Measurements from ENCODE around the gene EIF2B2. TPM values are rescaled to one million over a fixed set of nuclear protein-coding genes. Genes with fewer than 3 reads are reported as not detected.

Gene EIF2B2
- total and polyA plus RNA-seq, 2 of the 13 experiments (the other 11 are each of a cell fraction or from before 2014, with no cell fraction given), result 54.4 to 78.6 TPM

DNA sequence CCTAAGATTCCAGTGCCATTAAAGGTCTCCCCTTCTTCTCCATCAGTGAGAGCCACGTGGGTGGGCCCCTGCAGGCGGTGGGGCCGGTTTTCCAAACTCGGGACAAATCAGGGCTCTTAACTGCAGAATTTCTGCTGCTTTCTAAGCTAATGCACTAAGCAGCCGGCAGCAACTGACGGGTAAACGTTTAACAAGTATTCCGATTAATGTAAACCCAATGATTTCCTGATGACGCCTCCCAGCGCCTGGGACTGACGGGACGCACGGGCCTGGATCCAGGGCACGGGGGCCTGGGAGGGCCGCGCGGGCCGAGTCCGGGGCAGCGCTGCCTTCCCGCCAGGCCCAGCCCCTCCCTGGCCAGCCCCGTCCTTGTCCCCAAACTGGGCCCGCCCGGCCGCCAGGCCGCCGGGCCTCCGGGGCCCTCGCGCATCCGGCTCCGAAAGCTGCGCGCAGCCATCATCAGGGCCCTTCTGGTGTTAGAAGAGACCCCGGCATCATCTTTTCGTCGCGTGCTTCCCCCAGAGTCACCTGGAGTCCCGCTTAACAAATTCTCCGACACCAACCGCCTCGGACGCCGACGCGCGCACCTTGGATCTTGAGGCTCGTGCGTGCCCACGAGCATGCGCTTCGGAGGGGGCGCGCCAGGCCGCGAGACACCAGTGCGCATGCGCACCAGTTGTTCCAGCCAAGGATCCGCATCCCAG lies 48.3 kb downstream of the EIF2B2 start, which contains the start of gene MLH3 (continued):
- TF ChIP-seq, protein P1, sequence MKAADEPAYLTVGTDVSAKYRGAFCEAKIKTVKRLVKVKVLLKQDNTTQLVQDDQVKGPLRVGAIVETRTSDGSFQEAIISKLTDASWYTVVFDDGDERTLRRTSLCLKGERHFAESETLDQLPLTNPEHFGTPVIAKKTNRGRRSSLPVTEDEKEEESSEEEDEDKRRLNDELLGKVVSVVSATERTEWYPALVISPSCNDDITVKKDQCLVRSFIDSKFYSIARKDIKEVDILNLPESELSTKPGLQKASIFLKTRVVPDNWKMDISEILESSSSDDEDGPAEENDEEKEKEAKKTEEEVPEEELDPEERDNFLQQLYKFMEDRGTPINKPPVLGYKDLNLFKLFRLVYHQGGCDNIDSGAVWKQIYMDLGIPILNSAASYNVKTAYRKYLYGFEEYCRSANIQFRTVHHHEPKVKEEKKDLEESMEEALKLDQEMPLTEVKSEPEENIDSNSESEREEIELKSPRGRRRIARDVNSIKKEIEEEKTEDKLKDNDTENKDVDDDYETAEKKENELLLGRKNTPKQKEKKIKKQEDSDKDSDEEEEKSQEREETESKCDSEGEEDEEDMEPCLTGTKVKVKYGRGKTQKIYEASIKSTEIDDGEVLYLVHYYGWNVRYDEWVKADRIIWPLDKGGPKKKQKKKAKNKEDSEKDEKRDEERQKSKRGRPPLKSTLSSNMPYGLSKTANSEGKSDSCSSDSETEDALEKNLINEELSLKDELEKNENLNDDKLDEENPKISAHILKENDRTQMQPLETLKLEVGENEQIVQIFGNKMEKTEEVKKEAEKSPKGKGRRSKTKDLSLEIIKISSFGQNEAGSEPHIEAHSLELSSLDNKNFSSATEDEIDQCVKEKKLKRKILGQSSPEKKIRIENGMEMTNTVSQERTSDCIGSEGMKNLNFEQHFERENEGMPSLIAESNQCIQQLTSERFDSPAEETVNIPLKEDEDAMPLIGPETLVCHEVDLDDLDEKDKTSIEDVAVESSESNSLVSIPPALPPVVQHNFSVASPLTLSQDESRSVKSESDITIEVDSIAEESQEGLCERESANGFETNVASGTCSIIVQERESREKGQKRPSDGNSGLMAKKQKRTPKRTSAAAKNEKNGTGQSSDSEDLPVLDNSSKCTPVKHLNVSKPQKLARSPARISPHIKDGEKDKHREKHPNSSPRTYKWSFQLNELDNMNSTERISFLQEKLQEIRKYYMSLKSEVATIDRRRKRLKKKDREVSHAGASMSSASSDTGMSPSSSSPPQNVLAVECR (CRISPR knock-in tag; IDR thresholded peaks at IDR 0.05; ENCODE audit: borderline replicate concordance), result peak; percentile 65; the same call in 1 of the 2 replicates
- TF ChIP-seq RFX5 (IDR thresholded peaks at IDR 0.05; ENCODE audit: low read depth, low read length), result no peak
- peak; percentile 82 for TF ChIP-seq MEIS2 (CRISPR knock-in tag; IDR thresholded peaks at IDR 0.05)
- TF ChIP-seq NFE2L2 (IDR thresholded peaks at IDR 0.05; ENCODE audit: low read length), result no peak
- TF ChIP-seq AKAP8 (CRISPR knock-in tag; IDR thresholded peaks at IDR 0.05), result no peak
- no peak for TF ChIP-seq ZNF333 (CRISPR knock-in tag; IDR thresholded peaks at IDR 0.05; ENCODE audit: borderline replicate concordance)
- TF ChIP-seq, protein P2, sequence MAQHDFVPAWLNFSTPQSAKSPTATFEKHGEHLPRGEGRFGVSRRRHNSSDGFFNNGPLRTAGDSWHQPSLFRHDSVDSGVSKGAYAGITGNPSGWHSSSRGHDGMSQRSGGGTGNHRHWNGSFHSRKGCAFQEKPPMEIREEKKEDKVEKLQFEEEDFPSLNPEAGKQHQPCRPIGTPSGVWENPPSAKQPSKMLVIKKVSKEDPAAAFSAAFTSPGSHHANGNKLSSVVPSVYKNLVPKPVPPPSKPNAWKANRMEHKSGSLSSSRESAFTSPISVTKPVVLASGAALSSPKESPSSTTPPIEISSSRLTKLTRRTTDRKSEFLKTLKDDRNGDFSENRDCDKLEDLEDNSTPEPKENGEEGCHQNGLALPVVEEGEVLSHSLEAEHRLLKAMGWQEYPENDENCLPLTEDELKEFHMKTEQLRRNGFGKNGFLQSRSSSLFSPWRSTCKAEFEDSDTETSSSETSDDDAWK (CRISPR knock-in tag; IDR thresholded peaks at IDR 0.05), result no peak
- no peak for TF ChIP-seq NR3C1 (CRISPR knock-in tag; IDR thresholded peaks at IDR 0.05)
- TF ChIP-seq, protein P3, sequence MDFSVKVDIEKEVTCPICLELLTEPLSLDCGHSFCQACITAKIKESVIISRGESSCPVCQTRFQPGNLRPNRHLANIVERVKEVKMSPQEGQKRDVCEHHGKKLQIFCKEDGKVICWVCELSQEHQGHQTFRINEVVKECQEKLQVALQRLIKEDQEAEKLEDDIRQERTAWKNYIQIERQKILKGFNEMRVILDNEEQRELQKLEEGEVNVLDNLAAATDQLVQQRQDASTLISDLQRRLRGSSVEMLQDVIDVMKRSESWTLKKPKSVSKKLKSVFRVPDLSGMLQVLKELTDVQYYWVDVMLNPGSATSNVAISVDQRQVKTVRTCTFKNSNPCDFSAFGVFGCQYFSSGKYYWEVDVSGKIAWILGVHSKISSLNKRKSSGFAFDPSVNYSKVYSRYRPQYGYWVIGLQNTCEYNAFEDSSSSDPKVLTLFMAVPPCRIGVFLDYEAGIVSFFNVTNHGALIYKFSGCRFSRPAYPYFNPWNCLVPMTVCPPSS (IDR thresholded peaks at IDR 0.05), result no peak
- no peak for TF ChIP-seq HMG20A (CRISPR knock-in tag; IDR thresholded peaks at IDR 0.05; ENCODE audit: borderline replicate concordance)
- TF ChIP-seq NCOA2 (CRISPR knock-in tag; IDR thresholded peaks at IDR 0.05), result no peak
- TF ChIP-seq, protein P4, sequence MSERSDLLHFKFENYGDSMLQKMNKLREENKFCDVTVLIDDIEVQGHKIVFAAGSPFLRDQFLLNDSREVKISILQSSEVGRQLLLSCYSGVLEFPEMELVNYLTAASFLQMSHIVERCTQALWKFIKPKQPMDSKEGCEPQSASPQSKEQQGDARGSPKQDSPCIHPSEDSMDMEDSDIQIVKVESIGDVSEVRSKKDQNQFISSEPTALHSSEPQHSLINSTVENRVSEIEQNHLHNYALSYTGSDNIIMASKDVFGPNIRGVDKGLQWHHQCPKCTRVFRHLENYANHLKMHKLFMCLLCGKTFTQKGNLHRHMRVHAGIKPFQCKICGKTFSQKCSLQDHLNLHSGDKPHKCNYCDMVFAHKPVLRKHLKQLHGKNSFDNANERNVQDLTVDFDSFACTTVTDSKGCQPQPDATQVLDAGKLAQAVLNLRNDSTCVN (CRISPR knock-in tag; IDR thresholded peaks at IDR 0.05; ENCODE audit: borderline replicate concordance), result 0 out of 2 replicates have a peak, but pooled peaks have one; percentile 49
- TF ChIP-seq PITX1 (CRISPR knock-in tag; IDR thresholded peaks at IDR 0.05), result peak; percentile 49; the same call in 1 of the 2 replicates
- TF ChIP-seq, protein P5, sequence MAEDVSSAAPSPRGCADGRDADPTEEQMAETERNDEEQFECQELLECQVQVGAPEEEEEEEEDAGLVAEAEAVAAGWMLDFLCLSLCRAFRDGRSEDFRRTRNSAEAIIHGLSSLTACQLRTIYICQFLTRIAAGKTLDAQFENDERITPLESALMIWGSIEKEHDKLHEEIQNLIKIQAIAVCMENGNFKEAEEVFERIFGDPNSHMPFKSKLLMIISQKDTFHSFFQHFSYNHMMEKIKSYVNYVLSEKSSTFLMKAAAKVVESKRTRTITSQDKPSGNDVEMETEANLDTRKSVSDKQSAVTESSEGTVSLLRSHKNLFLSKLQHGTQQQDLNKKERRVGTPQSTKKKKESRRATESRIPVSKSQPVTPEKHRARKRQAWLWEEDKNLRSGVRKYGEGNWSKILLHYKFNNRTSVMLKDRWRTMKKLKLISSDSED (CRISPR knock-in tag; IDR thresholded peaks at IDR 0.05), result no peak
- peak; percentile 66; the same call in 1 of the 2 replicates for TF ChIP-seq ZNF776 (CRISPR knock-in tag; IDR thresholded peaks at IDR 0.05)
- TF ChIP-seq, protein P6, sequence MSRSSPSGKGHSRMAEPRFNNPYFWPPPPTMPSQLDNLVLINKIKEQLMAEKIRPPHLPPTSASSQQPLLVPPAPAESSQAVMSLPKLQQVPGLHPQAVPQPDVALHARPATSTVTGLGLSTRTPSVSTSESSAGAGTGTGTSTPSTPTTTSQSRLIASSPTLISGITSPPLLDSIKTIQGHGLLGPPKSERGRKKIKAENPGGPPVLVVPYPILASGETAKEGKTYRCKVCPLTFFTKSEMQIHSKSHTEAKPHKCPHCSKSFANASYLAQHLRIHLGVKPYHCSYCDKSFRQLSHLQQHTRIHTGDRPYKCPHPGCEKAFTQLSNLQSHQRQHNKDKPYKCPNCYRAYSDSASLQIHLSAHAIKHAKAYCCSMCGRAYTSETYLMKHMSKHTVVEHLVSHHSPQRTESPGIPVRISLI (CRISPR knock-in tag; IDR thresholded peaks at IDR 0.05; ENCODE audit: borderline replicate concordance), result 0 out of 2 replicates have a peak, but pooled peaks have one; percentile 1
- TF ChIP-seq, protein P7, sequence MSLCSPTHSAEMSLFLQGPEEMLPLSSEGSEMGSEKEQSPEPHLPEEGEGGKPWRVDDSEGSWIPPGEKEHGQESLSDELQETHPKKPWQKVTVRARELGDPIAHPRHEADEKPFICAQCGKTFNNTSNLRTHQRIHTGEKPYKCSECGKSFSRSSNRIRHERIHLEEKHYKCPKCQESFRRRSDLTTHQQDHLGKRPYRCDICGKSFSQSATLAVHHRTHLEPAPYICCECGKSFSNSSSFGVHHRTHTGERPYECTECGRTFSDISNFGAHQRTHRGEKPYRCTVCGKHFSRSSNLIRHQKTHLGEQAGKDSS (CRISPR knock-in tag; IDR thresholded peaks at IDR 0.05; ENCODE audit: borderline replicate concordance, low read depth), result no peak
- no peak for TF ChIP-seq RFX1 (IDR thresholded peaks at IDR 0.05)

Data from HepG2 (cell line).